Activated T-helper 1 cell treated with anti-CD3 and anti-CD28 coated beads, Interleukin-2, amount 50 U/mL, for 16 hours (primary cell): ENCODE measurements around the gene SLC26A1.
"Not testable (repeated sequence)": the region's sequence is repeated elsewhere in the genome, so short reads cannot be mapped to it uniquely, and the experiment has no call there.

Source experiments
- DNase-seq, 2 donors: peaks; one replicate each; pipeline ENCODE4 v3.0.0-alpha.2; 2020; ENCODE audit warnings: low read depth in 1 of 2, low spot score in 1 of 2

SLC26A1 gene

DNA sequence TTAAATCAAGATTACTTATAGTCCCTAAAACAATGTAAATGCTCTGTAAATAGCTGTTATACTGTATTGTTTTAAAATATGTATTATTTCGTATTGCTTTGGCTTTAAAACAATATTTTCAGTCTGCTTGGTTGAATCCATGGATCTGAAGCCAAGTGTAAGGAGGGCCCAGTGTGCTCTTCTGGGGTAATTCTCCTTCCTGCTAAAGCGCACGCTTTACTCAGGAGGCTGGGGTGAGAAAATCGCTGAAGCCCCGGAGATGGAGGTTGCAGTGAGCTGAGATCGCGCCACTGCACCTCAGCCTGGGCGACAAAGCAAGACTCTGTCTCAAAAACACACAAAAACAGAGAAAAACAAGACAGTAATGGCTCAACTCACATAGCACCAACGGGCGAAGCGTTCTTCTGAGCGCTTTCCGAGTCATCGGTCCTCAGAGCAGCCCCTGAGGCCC, 6.8 kb downstream of the SLC26A1 start:
- DNase-seq, result no peak

DNA sequence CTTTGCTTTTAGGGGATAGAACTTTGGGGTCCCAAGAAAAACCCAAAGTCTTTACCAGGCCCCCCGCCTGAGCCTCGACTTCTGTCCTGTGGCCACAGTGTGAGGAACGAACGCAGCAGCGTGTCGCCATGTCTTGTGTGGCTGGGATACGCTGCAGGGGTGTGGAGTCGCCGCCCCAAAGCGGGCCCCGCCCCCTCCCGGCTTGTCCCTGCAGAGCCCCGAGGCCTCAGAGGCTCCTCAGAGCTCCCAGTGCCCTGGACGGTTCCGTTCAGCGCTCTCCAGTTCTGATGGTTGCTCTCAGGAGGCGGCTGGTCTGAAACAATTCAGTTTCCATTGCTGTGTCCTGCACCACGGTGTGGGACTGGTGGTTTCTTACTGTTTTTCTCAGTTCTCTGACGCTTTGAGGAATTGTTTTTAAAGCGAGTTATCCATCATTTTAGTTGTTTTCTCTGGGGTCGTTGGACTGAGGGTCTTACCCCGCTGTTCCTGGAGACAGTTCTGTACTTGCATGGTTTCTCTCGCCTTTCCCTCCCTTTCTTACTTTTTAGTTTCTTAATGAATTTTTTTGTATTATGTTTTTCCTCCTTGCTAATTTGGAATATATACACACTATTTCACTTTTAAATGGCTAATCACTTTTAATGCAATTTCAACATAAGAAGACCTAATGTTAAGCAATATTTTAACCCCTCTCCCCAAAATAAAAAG, 7.9 kb downstream of the SLC26A1 start:
- peak; percentile 49 to 56 for DNase-seq

DNA sequence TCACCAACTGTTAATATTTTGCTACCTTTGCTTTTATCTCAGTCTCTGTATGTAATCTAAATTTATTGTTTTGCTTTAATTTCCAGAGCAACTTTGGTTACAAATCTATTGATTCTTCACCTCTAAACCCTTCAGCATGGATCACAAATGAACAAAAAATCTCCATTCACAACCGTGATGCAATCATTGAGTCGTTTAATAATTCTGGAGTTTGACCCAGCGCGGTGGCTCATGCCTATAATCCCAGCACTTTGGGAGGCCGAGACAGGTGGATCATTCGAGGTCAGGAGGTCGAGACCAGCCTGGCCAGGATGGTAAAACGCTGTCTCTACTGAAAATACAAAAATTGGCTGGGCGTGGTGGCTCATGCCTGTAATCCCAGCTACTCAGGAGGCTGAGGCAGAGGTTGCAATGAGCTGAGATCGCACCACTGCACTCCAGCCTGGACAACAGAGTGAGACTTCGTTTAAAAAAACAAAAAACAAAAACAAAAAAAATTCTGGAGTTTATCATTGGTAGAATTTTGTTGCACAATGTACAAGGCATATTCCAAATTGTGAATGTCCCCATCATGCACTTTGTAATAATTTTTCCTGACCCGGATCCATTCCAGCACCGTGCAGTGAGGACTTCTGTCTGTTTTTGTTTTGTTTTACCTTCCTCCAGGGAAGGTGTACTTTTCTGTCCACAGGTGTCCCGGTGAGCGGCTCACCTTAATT, 8.7 kb downstream of the SLC26A1 start:
- DNase-seq, result no peak

DNA sequence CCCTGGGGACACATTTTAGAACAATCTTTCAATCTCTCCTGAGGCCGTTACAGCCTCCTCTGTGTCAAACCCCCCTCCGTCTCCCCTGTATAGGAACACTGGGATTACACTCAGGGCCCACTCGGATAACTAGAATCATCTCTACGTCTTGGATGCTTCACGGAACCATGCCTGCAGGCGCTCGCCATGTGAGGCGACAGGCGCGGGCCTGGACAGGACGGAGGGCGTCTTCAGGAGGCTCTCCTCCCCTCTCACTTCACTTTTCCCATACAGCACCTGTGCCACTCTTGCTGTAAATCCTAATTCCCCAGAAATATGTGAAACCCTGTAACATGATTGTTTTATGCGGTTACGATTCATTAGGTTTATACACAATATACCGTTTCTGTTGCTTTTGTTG, 10.4 kb downstream of the SLC26A1 start:
- no peak for DNase-seq

DNA sequence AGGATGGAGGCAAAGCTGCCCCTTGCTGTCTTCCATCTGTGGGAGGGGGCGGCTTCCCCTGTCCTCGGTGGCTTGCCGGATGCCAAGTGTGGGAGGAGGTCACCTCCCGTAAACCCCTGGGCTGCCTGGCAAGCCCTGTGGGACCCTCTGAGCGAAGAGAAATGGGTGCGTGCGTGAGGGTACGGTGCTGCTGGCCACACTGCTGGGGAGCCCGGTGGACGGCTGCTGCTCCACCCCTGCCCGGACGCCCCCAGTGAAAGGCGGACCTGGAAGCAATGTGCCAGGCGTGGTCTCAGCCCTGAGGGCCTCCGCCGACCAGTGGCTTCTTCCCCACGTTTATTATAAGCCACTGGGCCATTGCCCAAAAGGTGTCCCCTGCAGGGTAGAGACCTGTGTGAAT, 10.9 kb downstream of the SLC26A1 start:
- no peak for DNase-seq

DNA sequence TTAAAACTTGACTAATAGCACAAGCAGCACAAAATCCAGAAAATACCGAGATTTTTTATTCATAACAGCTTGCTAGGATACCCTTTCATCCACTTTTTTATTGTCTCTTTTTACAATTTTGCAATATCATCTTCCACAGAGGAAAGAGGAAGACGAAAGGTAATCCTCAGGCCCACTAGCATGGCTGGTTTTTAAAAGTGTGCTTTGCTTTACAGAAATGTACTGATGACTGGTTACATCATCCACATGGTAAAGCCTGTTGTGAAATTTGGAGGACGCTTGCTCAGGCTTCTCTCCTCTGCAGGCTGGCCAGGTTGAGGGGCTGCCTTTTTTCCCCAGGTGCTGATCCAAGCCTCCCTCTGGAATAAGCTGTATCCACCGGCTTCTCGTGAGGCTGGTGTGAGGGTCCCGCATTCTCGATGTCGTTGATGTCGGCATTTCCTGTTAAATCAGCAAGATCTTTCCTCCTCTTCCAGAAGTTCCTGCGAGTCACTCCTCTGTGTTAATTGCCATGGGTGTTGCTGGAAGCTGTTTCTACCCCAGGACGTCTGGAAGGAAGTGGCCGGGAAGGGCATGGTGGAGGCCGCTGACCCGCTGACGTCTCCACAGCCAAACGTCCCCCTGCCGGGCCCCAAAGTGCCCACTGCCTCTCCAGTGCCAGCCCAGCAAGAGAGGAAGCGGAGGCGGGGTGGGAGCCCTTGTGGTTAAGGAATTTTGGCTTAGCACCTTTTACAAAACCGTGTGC, 14.1 kb downstream of the SLC26A1 start:
- DNase-seq, result no peak

DNA sequence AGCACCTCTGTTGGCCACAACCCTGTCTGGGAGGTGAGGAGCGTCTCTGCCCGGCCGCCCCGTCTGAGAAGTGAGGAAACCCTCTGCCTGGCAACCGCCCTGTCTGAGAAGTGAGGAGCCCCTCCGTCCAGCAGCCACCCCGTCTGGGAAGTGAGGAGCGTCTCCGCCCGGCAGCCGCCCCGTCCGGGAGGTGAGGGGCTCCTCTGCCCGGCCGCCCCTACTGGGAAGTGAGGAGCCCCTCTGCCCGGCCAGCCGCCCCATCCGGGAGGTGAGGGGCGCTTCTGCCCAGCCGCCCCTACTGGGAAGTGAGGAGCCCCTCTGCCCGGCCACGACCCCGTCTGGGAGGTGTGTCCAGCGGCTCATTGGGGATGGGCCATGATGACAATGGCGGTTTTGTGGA, 17.2 kb downstream of the SLC26A1 start:
- not testable (repeated sequence) for DNase-seq

DNA sequence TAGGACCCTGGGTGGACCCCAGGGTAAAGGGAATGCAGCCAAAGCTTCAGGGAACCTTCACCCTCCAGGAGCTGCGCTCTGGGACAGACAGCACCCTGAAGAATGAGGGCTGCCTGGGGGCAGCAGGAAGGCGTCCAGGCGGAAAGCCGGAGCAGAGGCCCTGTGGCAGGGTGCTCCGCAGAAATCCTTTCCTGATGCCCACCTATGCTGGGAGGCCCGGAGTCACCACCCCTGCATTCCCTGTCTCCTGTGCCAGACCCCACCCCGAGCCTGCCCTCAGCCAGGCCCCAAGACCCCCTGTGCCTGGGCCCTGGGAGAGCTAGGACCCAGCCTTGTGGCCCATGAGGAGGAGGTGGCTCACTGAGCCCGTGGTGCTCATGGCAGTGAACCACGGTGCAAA, 18.5 kb downstream of the SLC26A1 start:
- DNase-seq, result no peak

DNA sequence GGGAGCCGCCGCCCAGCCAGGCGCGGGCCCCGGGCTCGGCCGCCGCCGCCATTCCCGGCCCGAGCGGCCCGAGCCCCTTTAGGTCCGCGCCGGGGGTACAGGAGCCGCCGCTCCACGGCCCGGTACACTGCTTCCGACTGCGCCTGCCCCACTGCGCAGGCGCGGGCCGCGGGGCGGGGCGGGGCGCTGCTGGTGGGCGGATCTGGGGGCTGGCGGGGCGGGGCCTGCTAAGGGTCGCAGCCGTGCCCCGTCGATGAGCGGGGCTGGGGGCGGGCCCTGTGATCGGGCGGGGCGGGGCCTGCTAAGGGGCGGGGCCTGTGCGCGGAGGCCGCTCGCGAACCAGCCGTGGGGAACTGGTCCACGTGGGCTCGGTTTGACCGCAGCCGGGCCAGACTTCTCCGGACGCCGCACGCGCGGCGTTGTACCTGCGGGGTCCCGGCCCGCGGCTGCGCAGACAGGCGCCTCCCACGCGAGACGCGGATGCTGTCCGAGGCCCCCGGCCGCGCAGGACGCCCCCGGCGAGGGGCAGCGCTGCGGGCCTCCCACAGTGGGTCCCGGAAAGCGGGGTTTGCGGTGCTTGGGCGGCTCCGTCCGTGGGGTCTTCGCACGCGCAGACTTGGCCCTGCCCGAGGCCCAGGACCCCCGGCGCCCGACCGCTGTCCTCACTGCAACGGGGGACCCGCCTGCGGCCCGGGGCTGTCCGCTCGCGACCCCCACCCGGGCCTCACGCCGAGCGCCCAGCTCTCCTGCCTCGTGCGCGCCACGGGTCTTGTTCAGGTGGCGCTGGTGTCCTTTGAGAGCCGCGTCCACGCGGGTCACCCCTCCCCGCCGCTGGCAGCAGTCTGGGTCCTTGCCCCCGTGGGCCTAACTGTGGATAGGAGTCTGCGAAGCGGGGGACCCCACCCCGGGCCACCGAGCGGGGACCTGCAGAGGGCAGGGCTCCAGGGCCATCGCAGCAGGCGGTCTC, 19.5 kb downstream of the SLC26A1 start, which contains the start of gene DGKQ:
TSS of gene DGKQ (minus strand) at position 139 of the 967 bp plus-strand sequence. CDS start at position 52, 87 bp downstream.
- DNase-seq, result peak; percentile 78 to 88

DNA sequence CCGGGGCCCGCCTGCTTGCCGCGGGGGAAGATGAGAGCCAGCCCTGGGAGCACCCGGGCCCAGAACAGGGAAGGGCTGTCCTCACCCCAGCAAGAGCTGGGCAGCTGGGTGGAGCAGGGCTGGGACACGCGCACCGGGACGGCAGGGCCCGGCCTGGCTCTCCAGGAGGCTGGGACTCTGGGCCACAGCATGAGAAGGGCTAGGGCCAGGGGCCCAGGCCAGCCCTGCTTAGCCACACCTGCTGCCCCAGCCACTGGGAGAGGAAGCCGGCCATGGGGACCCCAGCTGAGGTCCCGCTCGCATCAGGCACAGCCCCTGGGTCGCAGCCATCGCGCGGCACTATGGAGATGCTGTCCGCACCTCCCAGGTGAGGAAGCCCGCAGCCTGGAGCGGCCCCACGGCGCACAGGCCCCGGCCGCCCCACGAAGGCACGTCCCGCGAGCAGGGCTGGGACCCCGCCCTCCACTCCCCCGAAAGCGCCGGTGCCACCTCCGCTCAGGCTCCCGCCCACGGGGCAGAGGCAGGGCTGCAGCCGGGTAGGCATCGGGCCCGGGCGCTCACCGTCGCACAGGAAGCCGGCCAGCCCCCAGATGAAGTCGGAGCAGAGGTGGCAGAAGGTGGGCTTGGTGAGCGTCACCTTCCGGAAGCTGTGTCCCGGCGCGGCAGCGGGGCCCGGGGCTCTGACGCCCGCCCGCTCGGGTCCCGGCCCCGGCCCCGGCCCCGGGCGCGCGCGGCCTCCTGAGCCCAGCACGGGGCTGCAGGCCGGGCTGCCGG, 20.4 kb downstream of the SLC26A1 start:
- peak; percentile 22 to 55 for DNase-seq

DNA sequence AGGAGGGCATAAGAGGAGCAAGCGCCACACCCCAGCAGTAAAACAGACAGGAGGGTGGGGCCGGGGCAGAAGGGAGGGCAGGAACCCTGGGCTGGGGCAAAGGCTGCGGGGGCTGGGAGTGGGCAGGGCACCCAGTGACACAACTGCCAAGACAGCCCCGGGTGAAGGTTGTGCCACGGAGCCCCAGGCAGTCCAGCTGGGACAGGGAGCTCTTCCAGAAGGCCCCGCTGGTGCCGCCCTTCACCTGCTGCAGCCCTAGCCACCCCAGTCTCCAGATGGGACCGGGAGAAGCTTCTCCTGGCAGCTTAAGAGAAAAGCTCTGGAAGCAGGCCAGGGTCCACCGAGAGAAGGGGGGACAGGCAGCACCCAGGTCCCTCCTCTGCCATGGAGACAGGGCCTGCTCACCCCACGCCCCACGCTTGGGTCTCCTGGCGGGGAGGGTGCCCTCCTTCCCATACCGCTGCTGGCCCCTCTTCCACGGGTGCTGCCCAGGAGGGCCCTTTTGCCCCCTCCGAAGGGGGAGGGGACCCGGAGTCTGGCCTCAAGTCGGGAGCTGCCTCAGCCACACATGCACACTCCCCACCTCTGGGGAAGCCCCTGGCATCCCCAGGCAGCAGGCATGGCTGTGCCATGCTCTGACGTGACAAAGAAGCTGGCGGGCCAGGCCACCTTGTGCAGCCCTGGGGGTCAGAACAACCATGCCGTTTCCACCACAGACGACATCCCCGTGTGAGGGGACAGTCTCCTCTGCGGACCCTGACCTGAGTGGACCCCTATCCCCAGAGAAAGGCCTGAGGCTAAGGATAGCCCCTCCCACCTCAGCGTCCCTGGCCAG, 21.3 kb downstream of the SLC26A1 start:
- DNase-seq, result no peak

DNA sequence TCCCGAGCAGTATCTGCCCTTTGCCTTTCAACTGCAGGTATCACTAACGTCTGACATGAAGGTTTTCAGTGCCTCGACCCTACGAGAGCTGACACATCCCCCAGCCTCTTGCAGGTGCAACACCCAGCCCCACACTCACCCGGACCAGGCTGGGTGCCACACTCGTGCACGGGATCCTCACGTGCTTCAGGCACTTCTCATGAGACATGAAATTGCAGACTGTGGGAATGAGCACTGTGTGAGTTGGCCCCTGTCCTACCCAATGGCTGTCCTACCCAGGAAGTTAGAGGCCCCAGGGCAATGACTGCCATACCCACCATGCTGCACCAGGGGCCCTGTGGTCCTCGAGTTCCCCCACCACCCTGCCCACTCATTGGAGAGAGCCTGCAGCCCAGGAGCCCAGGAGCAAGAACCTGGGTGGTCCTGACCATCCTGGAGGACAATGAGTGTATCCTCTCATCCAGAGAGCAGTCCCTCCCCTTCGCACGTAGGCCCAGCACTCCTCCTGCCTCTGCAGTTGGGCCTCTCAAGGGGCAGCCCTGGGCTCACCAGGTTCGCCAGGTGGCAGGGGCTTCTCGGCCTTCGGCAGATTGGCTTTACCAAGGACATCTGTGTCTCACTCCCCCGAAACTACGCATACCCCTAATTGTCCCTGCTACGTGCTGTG, 22.2 kb downstream of the SLC26A1 start:
- DNase-seq, result no peak

DNA sequence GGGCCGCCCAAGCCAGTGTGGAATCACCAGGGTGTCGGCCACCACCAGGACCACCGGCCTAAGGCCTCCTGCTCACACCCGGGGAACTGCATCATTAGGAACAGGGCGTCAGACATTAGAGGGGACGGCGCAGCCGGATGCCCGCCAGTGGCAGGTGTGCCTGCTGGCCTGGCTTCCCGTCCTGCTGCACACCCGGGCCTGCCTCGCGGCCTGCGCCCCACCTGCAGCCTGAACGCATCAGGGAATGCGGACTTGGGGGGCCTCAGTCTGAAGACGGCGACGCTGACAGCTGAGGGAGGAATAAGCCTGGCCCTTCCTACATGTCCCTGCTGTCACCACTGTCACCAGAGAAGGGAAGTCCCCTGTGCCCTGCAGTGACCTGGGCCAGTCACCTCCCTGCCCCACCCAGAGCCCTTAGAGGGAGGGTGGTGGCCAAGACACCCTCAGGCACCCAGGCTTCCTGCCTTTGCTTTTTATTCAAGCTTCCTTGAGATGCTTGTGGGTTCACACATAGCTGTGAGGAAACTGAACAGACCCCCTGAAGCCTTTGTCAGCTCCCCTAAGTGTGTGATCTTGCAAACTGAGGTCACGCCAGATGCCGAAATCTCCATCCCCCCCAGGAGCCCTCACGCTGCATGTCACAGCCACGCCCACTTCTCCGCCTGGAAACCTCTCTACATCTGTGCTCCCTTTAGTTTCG, 23.0 kb downstream of the SLC26A1 start:
- DNase-seq, result no peak

DNA sequence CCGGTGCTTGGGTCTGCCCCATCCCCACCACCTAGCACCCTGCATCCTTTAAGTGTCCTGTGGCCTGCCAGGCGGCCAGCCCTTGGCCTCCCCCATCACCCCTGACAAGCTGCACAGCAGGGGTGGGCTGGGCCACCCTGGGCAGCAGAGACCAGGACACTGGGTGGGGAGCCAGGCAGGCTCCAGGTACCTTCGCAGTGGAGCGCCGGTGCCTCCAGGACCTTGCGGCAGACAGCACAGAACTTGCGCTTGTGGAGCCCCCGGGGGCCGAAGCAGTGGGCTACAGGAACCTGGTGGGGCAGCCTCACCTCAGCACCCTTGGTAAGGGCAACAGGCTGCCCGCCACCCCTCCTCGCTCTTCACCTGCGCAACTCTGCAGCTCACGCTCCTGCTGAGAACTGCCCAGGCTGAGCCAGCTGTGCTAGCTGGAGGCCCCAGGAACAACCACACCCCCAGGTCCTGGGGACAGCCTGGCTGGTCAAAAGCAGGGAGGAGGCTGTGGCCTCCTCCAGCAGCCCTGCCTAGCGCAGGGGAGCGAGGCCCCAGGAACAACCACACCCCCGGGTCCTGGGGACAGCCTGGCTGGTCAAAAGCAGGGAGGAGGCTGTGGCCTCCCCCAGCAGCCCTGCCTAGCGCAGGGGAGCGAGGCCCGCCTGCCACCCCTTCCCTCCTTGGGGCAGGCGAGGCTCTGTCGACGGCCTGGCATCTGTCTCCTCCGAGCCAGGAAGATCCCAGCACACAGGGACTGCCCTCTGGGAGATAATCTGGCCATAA, 24.4 kb downstream of the SLC26A1 start:
- no peak for DNase-seq

DNA sequence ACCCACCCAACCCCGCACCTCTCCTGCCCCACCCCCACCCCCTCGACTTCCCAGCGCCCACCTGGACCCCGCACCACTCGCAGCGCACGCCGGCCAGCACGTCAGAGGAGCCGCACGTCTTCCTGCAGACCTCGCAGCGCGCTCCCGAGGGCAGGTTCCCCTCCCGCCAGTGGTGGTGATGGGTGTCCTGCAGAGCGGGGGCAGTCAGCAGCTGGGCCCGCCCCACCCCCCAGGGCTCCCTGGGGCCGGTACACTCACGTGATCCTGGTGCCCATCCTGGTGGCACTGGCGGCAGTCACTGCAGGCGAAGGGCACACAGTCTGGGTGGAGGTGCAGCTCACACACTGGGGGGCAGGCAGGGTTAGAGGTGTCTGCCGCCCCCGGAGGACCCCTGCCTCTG, 25.0 kb downstream of the SLC26A1 start:
- DNase-seq, result no peak

DNA sequence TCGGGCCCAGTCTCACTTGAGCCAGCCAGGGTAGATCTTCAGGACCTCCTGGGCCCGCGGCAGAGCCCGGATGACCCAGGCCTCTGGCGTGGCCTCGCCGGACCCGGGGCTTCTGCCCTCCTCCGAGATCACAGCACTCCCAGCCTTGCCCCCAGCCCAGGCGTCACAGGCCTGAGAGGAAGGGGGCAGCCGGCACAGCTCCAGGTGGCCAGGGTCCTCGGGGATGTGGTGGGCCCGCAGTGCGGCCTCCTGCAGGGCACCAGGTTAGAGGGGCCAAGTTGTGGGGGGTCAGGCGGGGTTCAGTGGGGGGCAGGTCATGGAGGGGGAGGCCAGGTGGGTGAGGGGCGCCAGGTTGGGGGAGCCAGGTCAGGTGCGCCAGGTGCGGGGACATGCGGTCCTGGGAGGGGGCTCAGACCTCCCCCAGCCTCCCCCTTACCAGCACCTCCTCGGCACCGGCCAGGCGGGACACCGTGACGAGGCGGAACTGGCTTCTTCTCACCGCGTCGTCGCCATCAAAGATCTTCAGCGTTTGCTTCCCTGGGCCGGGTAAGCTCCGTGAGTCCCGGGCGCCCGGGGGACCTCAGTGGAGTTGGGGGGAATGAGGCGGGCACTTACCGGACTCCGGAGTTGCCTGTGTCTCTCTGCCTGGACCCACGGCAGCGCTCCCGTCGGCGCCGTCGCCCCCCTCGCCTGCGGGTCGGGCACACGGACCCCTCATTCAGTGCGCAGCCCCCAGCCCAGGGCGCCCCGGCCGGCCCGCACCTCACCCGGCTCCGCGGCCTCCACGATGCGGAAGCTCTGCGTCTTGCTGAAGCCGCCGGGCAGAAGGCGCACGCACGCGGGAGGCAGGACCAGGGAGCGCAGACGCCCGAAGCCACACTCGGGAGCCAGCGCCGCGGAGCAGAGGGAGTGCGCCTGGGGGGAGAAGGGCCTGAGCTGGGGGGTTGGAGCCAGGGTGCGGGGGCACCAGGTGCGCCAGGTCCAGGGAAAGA, 25.8 kb downstream of the SLC26A1 start:
- DNase-seq, result no peak
